HCT116 (cell line): ENCODE data around the gene PDF.

Experiments used
- CEBPB ChIP-seq: IDR thresholded peaks from 2 replicates; pipeline ENCODE4 v1.6.1; 2012; ENCODE audit warnings: low read depth
- CTCF ChIP-seq, 3 experiments: fragments of 200-600 bp in 1 of 3; sonication (generic) in 1 of 3; IDR thresholded peaks in 2 of 3; conservative IDR thresholded peaks in 1 of 3; 2 replicates each; pipeline ENCODE4 v1.5.1; 2012 to 2017; ENCODE audit warnings: low read depth in 2 of 3, low read length in 2 of 3, antibody characterized with exemption in 1 of 3, borderline replicate concordance in 1 of 3, control low read depth in 1 of 3, mild to moderate bottlenecking in 1 of 3, mixed read lengths in 1 of 3, mixed run types in 1 of 3, moderate library complexity in 1 of 3; ENCODE audit not compliant: insufficient read depth in 1 of 3
- EZH2 ChIP-seq: fragments of 200-600 bp; sonication (generic); IDR thresholded peaks from 2 replicates; pipeline ENCODE4 v1.6.1; 2017; ENCODE audit warnings: antibody characterized with exemption, mixed run types
- EZH2phosphoT487 ChIP-seq: fragments of 200-600 bp; IDR thresholded peaks from 2 replicates; pipeline ENCODE4 v1.6.1; 2018; ENCODE audit warnings: antibody characterized with exemption, borderline replicate concordance
- JUND ChIP-seq: IDR thresholded peaks from 2 replicates; pipeline ENCODE4 v1.6.1; 2012
- POLR2A ChIP-seq: IDR thresholded peaks from 2 replicates; pipeline ENCODE4 v1.7.0; 2011; ENCODE audit warnings: borderline replicate concordance; ENCODE audit not compliant: insufficient read depth, insufficient read length; ENCODE audit errors: extremely low read depth
- POLR2AphosphoS5 ChIP-seq: IDR thresholded peaks from 2 replicates; pipeline ENCODE4 v1.6.1; 2011; ENCODE audit warnings: mild to moderate bottlenecking, low read depth, low read length, moderate library complexity
- RAD21 ChIP-seq: IDR thresholded peaks from 2 replicates; pipeline ENCODE4 v1.6.1; 2012; ENCODE audit warnings: low read depth, mild to moderate bottlenecking
- REST ChIP-seq: IDR thresholded peaks from 2 replicates; pipeline ENCODE4 v1.6.1; 2012; ENCODE audit warnings: low read depth
- SP1 ChIP-seq: IDR thresholded peaks from 2 replicates; pipeline ENCODE4 v1.6.1; 2012; ENCODE audit warnings: low read depth
- SRF ChIP-seq: IDR thresholded peaks from 2 replicates; pipeline ENCODE4 v1.6.1; 2012; ENCODE audit warnings: low read depth
- TCF7L2 ChIP-seq: IDR thresholded peaks from 2 replicates; pipeline ENCODE4 v1.7.0; 2011; ENCODE audit warnings: borderline replicate concordance, inconsistent platforms; ENCODE audit not compliant: insufficient read depth, insufficient read length; ENCODE audit errors: extremely low read depth
- YY1 ChIP-seq: IDR thresholded peaks from 2 replicates; pipeline ENCODE4 v1.6.1; 2011; ENCODE audit warnings: low read length, low read depth, moderate library complexity, mild to moderate bottlenecking; ENCODE audit not compliant: insufficient replicate concordance; ENCODE audit errors: extremely low read depth

GRCh38 chr16:69340095-69340644 lies 9.8 kb upstream of the PDF start:
- TF ChIP-seq CTCF (IDR thresholded peaks at IDR 0.05 in 2 of 3, conservative IDR thresholded peaks at IDR 0.05 in 1 of 3; ENCODE audit: borderline replicate concordance in 1 of 3, insufficient read depth in 1 of 3, low read depth in 2 of 3, low read length in 2 of 3) = no peak
- no peak for TF ChIP-seq EZH2
- TF ChIP-seq SP1 = no peak
- TF ChIP-seq RAD21 = no peak
- no peak for TF ChIP-seq POLR2A
- no peak for TF ChIP-seq POLR2AphosphoS5
- no peak for TF ChIP-seq REST
- no peak for TF ChIP-seq EZH2phosphoT487
- TF ChIP-seq SRF = no peak
- no peak for TF ChIP-seq YY1
- no peak for TF ChIP-seq TCF7L2
- no peak for TF ChIP-seq JUND
- TF ChIP-seq CEBPB = no peak
